Panc1 (cell line): ENCODE data around the gene SLC43A1.

Source experiments
- CTCF ChIP-seq: fragments of 450-650 bp; IDR thresholded peaks from 2 replicates; pipeline ENCODE4 v1.5.1; 2017; ENCODE audit warnings: mild to moderate bottlenecking
- POLR2AphosphoS5 ChIP-seq: IDR thresholded peaks from 2 replicates; pipeline ENCODE4 v1.6.1; 2012; ENCODE audit warnings: mild to moderate bottlenecking, low read depth, low read length, moderate library complexity
- REST ChIP-seq, 2 experiments: IDR thresholded peaks; 2 replicates each; pipeline ENCODE4 v1.6.1; 2011 to 2012; ENCODE audit warnings: low read depth in 2 of 2, control low read depth in 1 of 2, low read length in 1 of 2, mild to moderate bottlenecking in 1 of 2, moderate library complexity in 1 of 2; ENCODE audit not compliant: insufficient read depth in 1 of 2
- SIN3A ChIP-seq: IDR thresholded peaks from 2 replicates; pipeline ENCODE4 v1.6.1; 2012; ENCODE audit warnings: low read depth, mild to moderate bottlenecking, low read length, moderate library complexity, borderline replicate concordance; ENCODE audit not compliant: insufficient read depth
- TCF7L2 ChIP-seq: IDR thresholded peaks from 2 replicates; pipeline ENCODE4 v1.6.1; 2011; ENCODE audit warnings: mild to moderate bottlenecking, low read depth, low read length, inconsistent platforms

- TF ChIP-seq CTCF (no peak), REST (IDR thresholded peaks at IDR 0.05; ENCODE audit: insufficient read depth in 1 of 2, low read depth in 2 of 2, low read length in 1 of 2) (no peak), POLR2AphosphoS5 (no peak), SIN3A (no peak), TCF7L2 (no peak)
Observed at GRCh38 chr11:57546451-57546850, 30.9 kb upstream of the SLC43A1 start.
